Hepatocyte (in vitro differentiated cells): Measurements from ENCODE around the gene PREX1. TPM values are rescaled to one million over a fixed set of nuclear protein-coding genes. Genes with fewer than 3 reads are reported as not detected.
A peak's percentile ranks its signal among the peaks of the same experiment; 100 is the strongest.

ENCODE experiments used
- DNase-seq: peaks from one replicate; pipeline ENCODE4 v3.0.0-alpha.2; 2016; ENCODE audit warnings: low spot score
- H2AFZ ChIP-seq: fragments of 200-600 bp; sonication (generic); 2 replicates; pipeline ENCODE4 v1.6.0; 2016; ENCODE audit warnings: antibody characterized with exemption, mild to moderate bottlenecking
- H3K27ac ChIP-seq: fragments of 200-600 bp; sonication (generic); 2 replicates; pipeline ENCODE4 v1.5.1; 2016; ENCODE audit warnings: mild to moderate bottlenecking
- H3K27me3 ChIP-seq: fragments of 200-600 bp; sonication (generic); 2 replicates; pipeline ENCODE4 v1.6.1; 2016
- H3K36me3 ChIP-seq: fragments of 200-600 bp; sonication (generic); replicated peaks from 2 replicates; pipeline ENCODE4 v1.5.1; 2016; ENCODE audit warnings: low read depth; ENCODE audit not compliant: insufficient read depth
- H3K4me1 ChIP-seq: fragments of 200-600 bp; sonication (generic); 2 replicates; pipeline ENCODE4 v1.5.1; 2016; ENCODE audit warnings: mild to moderate bottlenecking, moderate library complexity; ENCODE audit not compliant: insufficient read depth
- H3K4me2 ChIP-seq: fragments of 200-600 bp; sonication (generic); 2 replicates; pipeline ENCODE4 v1.6.0; 2016
- H3K4me3 ChIP-seq: fragments of 200-600 bp; sonication (generic); 2 replicates; pipeline ENCODE4 v1.5.1; 2016; ENCODE audit warnings: mild to moderate bottlenecking
- H3K79me2 ChIP-seq: fragments of 200-600 bp; sonication (generic); 2 replicates; pipeline ENCODE4 v1.6.0; 2017; ENCODE audit warnings: mild to moderate bottlenecking
- H3K9me2 ChIP-seq: fragments of 200-600 bp; sonication (generic); replicated peaks from 2 replicates; pipeline ENCODE4 v1.6.0; 2017; ENCODE audit warnings: mild to moderate bottlenecking; ENCODE audit not compliant: insufficient read depth
- H3K9me3 ChIP-seq: fragments of 200-600 bp; sonication (generic); 2 replicates; pipeline ENCODE4 v1.5.1; 2016; ENCODE audit warnings: low read depth, mild to moderate bottlenecking
- H4K20me1 ChIP-seq: fragments of 200-600 bp; sonication (generic); 2 replicates; pipeline ENCODE4 v1.6.0; 2016; ENCODE audit warnings: mild to moderate bottlenecking; ENCODE audit not compliant: insufficient read depth, poor library complexity, severe bottlenecking
- EZH2 ChIP-seq: fragments of 200-600 bp; sonication (generic); IDR thresholded peaks from 2 replicates; pipeline ENCODE4 v1.6.1; 2016; ENCODE audit warnings: antibody characterized with exemption, mild to moderate bottlenecking, borderline replicate concordance
- EZH2phosphoT487 ChIP-seq: fragments of 200-600 bp; sonication (generic); IDR thresholded peaks from one replicate; pipeline ENCODE4 v1.6.1; 2018; ENCODE audit warnings: antibody characterized with exemption, mild to moderate bottlenecking, low read depth, moderate library complexity; ENCODE audit not compliant: unreplicated experiment, severe bottlenecking
- WGBS: methylation state at CpG from one replicate; pipeline ENCODE4 v1.1.6; 2016; ENCODE audit warnings: low lambda C conversion rate; ENCODE audit errors: missing lambda C conversion rate; 5-methylcytosine and 5-hydroxymethylcytosine counted together
- polyA plus RNA-seq: library from polyadenylated mRNA; unstranded; fragments of >200 nt; fragmentation: Nextera tagmentation; extraction: Ambion mirVana; gene quantifications from 2 replicates; pipeline ENCODE4 v1.2.1, GENCODE V29; 2016
- total RNA-seq: library from RNA; depleted of rRNA; stranded (reverse); fragments of >200 nt; gene quantifications from 2 replicates; pipeline ENCODE4 v1.2.3, GENCODE V29; 2014
- TF ChIP-seq, protein P1 (sequence below): fragments of 200-600 bp; sonication (generic); IDR thresholded peaks from 2 replicates; pipeline ENCODE4 v1.5.1; 2016; ENCODE audit warnings: antibody characterized with exemption, mild to moderate bottlenecking; ENCODE audit not compliant: poor library complexity

The PREX1 gene
- total and polyA plus RNA-seq, 2 experiments from 2014 or later, result 1.8 to 2.9 TPM

DNA sequence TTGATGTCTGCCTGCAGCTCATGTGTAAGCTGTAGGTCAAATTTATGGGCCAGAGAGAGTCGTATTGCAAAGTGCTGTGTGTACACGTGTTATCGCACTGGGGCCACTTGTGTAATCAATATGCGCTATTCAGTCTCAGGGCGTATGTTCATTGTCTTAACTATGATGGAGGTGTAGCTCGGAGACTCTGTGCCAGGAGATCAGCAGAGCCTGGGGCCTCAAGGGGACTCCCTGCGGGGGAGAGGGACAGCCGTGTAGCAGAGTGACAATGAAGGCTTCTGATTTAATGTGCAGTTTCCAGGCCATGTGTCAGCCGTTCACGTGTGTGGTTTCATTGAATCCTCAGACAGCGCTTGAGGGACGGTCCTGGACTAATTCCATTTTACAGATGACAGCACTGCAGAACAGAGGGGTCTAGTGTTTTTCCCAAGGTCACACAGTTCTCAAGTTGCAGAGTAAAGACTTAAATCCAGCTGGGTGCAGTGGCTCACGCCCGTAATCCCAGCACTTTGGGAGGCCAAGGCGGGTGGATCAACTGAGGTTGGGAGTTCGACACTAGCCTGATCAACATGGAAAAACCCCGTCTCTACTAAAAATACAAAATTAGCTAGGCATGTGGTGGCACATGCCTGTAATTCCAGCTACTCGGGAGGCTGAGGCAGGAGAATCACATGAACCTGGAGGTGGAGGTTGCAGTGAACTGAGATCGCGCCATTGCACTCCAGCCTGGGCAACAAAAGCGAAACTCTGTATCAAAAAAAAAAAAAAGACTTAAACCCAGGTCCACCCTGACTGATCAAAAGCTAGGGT, 242.5 kb downstream of the PREX1 start:
- Histone ChIP-seq H2AFZ (no peak overlapping the region), H3K79me2 (no peaks in the 10 kb centered on the region), H3K27me3 (no peaks in the 10 kb centered on the region), H4K20me1 (no peaks in the 10 kb centered on the region), H3K4me1 (peaks cover 18% of the 10 kb centered on the region), H3K9me3 (no peaks in the 10 kb centered on the region), H3K9me2 (no peaks in the 10 kb centered on the region), H3K4me3 (no peak overlapping the region), H3K36me3 (no peaks in the 10 kb centered on the region), H3K4me2 (no peak overlapping the region), H3K27ac (peak overlapping the region; percentile 72)
- WGBS, result 63% methylated on average over 21 of the region's 21 CpGs
- TF ChIP-seq EZH2 (no peak), EZH2phosphoT487 (no peak)
- TF ChIP-seq, protein P1, sequence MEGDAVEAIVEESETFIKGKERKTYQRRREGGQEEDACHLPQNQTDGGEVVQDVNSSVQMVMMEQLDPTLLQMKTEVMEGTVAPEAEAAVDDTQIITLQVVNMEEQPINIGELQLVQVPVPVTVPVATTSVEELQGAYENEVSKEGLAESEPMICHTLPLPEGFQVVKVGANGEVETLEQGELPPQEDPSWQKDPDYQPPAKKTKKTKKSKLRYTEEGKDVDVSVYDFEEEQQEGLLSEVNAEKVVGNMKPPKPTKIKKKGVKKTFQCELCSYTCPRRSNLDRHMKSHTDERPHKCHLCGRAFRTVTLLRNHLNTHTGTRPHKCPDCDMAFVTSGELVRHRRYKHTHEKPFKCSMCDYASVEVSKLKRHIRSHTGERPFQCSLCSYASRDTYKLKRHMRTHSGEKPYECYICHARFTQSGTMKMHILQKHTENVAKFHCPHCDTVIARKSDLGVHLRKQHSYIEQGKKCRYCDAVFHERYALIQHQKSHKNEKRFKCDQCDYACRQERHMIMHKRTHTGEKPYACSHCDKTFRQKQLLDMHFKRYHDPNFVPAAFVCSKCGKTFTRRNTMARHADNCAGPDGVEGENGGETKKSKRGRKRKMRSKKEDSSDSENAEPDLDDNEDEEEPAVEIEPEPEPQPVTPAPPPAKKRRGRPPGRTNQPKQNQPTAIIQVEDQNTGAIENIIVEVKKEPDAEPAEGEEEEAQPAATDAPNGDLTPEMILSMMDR, result no peak
- peak; percentile 66 for DNase-seq

DNA sequence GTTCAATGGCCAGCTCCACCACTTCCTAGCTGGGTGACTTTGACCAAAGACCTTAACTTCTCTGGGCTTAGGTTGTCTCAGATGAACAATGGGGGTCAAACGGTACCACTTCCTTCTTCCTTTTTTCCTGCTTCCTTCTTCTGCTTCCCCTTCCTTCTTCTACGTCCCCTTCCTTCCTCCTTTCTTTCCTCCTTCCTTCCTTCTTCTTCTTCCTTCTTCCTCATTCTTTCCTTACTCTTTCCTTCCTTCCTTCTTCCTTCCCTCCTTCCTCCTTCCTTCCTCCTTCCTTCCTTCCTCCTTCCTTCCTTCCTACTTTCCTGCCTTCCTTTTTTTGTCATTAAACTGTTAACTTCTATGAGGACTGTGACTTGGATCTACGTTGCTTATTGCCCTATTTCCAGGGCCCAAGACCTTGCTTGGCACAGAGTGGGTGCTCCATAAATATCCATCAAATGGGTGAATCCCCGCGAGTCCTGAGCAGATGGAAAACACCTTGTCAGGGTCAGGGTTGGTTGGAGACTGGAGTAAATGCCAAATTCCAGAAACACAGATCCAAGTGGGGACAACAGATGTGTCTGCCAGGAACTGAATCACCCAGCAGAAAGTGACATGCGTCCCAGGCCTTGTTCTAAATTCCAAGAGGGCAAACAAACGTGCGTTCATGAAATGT, 243.3 kb downstream of the PREX1 start:
- no peaks in the 10 kb centered on the region for H3K36me3 ChIP-seq
- H2AFZ ChIP-seq, result no peak overlapping the region
- H3K27ac ChIP-seq, result peak overlapping the region; percentile 60
- no peaks in the 10 kb centered on the region for H3K79me2 ChIP-seq
- peaks cover 18% of the 10 kb centered on the region for H3K4me1 ChIP-seq
- no peak overlapping the region for H3K4me2 ChIP-seq
- 48% methylated on average over 8 of the region's 8 CpGs for WGBS
- no peak for DNase-seq
- H4K20me1 ChIP-seq, result no peaks in the 10 kb centered on the region
- no peaks in the 10 kb centered on the region for H3K9me3 ChIP-seq
- TF ChIP-seq EZH2phosphoT487 (no peak), EZH2 (no peak)
- no peaks in the 10 kb centered on the region for H3K27me3 ChIP-seq
- H3K9me2 ChIP-seq, result no peaks in the 10 kb centered on the region
- H3K4me3 ChIP-seq, result no peak overlapping the region

DNA sequence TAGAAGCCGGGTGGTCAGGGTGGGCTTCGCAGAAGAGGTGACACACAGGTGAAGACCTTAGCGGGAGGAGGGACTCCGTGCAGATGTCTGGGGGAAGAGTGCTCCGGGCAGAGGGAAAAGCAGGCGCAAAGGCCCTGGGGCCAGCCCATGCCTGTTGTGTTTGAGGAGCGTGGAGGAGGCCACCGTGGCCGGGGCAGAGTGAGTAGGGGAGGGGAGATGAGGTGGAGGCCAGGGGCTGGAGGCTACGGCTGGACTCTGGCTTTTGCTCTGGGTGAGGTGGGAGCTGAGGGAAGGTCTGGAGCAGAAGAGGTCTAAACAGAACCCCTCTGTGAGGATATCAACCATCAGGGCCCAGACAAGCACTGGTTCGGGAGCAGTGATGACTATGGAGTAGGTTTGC, 244.0 kb downstream of the PREX1 start:
- H3K9me3 ChIP-seq, result no peaks in the 10 kb centered on the region
- no peak overlapping the region for H3K4me3 ChIP-seq
- no peak overlapping the region for H3K4me2 ChIP-seq
- no peaks in the 10 kb centered on the region for H4K20me1 ChIP-seq
- TF ChIP-seq EZH2phosphoT487, result no peak
- TF ChIP-seq, protein P1, result no peak
- no peak for TF ChIP-seq EZH2
- no peaks in the 10 kb centered on the region for H3K79me2 ChIP-seq
- no peaks in the 10 kb centered on the region for H3K27me3 ChIP-seq
- no peak overlapping the region for H2AFZ ChIP-seq
- no peak overlapping the region for H3K27ac ChIP-seq
- H3K36me3 ChIP-seq, result no peaks in the 10 kb centered on the region
- no peak for DNase-seq
- WGBS, result 98% methylated on average over 9 of the region's 11 CpGs
- H3K4me1 ChIP-seq, result peaks cover 18% of the 10 kb centered on the region
- no peaks in the 10 kb centered on the region for H3K9me2 ChIP-seq

DNA sequence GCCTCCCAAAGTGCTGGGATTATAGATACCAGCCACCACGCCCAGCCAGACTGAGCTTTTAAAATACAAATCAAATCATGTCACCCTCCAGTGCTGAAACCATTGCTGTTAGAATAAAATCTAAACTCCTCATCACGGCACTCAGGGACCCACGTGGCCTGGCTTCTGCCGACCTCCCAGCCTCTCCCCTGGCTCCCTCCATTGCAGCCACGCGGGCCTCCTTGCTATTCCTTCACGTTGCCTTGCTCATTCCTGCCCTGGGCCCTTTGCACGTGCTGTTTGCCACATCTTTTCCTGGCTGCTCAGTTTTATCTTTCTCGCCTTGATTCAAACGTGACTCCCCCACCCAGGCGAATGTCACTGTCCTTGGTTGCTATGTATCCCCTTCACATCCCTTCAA, 244.6 kb downstream of the PREX1 start:
- 93% methylated on average over 11 of the region's 11 CpGs for WGBS
- Histone ChIP-seq H2AFZ (no peak overlapping the region), H3K9me2 (no peaks in the 10 kb centered on the region), H3K4me3 (no peak overlapping the region), H3K36me3 (no peaks in the 10 kb centered on the region), H4K20me1 (no peaks in the 10 kb centered on the region), H3K4me2 (no peak overlapping the region), H3K79me2 (no peaks in the 10 kb centered on the region), H3K4me1 (peaks cover 18% of the 10 kb centered on the region), H3K27ac (no peak overlapping the region), H3K27me3 (no peaks in the 10 kb centered on the region), H3K9me3 (no peaks in the 10 kb centered on the region)
- no peak for TF ChIP-seq EZH2
- no peak for TF ChIP-seq EZH2phosphoT487
- TF ChIP-seq, protein P1, result no peak
- no peak for DNase-seq
